HG03097 (cell line): ENCODE measurements around the gene GGA1.
A peak's percentile ranks its signal among the peaks of the same experiment; 100 is the strongest.
"Not testable (repeated sequence)": the region's sequence is repeated elsewhere in the genome, so short reads cannot be mapped to it uniquely, and the experiment has no call there.

ENCODE experiments used
- ATAC-seq: cut with Tn5 transposase; IDR thresholded peaks from one replicate; pipeline ENCODE4 v1.9.1; 2021; ENCODE audit not compliant: unreplicated experiment, low FRiP score

GGA1 gene

GRCh38 chr22:37640591-37641560, 32.2 kb downstream of the GGA1 start:
- ATAC-seq: no peak

DNA sequence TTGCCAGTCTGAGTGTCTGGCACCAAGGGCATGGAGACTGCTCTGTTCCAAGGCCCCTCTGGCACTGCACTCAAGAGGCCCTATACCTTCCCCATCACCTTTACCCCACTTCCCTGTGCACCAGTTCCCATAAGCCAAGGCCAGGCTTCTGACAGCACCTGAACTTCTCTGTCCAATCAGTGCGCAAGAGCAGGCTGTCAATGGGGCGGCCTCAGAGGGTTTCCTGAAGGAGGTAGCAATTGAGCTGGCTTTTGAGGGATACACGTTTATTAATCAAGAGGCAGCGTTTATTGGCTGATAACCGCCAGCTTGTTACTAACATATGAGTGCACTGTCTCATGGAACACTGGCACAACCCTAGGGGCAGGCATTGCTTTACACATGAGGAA, 32.9 kb downstream of the GGA1 start:
- no peak for ATAC-seq

DNA sequence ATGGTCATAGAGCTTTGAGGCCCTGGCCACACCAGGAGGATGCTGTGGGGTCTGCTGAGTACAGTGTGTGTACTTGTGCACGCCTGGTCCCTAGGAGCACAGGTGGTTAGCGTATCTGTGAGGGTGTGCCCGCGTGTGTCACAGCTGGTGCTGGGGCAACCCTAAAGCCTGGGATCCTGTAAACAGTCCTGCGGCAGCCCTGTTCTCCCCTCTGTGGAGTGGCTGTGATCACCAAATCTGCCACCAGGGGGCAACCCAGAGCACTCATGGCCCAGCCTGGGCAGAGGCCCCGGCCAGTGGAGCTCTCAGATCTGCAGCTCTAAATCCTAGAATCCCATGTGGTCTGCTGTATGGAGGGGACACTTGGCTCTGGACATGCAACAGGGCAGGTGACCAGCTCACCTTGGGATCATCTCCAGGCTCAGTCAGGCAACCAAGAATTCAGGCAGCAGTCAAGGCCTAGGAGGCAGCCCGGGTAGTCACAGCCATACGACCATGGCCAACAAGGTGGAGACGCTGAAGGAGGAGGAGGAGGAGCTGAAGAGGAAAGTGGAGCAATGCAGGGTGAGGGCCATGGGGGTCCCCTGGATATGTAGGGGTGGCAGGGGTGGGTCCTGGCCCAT, 34.7 kb downstream of the GGA1 start:
- peak; percentile 35 for ATAC-seq

DNA sequence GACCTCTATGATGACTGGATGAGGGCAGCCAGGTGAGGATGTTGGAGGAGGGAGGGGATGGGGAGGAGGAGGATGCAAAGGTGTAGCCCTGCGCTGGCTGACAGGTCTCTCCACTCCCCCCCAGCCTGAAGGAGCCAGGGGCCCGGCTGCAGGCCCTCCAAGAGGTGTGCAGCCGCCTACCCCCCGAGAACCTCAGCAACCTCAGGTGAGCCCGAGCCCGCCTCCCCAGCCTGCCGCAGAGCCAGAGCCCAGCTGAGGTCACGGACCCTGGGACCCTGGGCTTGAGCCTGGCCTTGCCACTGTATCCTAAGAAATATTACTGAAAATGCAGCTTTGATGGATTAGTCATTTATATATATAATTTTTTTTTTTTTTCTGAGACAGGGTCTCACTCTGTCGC, 38.7 kb downstream of the GGA1 start:
- no peak for ATAC-seq

DNA sequence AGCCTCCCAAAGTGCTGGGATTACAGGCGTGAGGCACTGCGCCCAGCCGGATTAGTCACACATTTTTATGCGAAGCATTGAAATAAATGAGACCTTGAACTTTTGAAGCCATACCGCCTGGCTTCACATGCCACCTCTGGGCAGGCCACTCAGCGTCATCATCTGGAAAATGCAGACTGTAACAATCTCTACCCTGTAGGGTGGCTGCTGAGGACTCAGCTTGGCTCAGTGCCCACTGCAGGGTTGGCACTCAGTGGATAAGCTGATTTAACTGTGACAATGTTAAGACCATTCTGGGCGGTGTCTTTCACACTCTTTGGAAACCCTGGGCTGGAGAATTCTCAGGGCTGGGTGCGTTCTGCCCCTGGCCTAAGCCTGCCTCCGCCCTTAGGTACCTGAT, 39.3 kb downstream of the GGA1 start:
- no peak for ATAC-seq

DNA sequence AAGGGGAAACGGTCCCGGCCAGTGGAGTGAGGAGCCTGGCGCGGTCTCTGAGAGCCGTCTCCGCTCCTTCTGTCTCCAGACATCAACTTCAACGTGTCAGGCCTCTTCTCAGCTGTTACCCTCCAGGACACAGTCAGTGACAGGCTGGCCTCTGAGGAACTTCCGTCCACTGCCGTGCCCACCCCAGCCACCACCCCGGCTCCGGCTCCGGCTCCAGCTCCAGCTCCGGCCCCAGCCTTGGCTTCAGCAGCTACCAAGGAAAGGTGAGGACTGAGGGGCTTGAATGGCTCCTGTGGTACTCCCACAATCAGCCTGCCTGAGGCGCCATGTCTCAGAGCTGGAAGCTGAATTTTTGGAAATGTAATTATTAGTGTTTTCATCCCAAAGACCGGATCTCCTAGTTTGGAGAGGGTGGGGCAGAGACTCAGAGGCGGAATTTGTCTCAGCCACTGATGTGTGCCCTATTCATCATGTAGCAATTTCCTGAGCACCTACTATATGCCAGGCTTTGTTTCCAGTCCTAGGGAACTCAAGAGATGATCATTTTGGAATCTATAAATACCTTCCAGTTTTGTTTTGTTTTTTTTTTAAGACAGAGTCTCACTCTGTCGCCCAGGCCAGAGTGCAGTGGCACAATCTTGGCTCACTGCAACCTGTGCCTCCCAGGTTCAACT, 42.0 kb downstream of the GGA1 start:
- ATAC-seq: no peak

DNA sequence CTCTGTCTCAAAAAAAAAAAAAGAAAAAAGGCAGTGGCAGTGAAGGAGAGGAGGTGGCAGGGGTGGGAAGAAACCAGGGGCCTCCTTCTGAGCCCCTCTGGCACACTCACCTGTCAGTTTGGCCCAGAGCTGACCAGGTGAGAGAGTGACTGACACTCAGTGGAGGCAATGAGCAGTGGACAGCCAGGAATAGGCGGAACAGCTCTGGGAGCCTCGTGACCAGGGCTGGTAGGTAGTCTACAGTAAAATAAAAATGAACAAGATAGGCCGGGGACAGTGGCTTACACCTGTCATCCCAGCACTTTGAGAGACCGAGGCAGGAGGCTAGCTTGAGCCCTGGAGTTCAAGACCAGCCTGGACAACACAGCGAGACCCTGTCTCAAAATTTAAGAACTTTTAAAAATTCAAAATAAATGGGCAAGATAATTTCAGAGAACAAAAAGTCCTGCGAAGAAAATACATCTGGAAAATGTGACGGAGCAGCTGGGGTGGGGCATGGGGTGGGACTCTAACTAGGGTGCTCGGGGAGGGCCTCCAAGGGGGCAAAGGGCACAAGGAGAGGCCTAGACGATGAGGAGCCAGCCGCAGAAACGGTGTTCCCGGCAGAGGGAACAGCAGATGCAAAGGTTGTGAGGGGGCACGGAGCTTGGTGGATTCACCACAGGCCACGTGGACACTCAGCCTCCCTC, 46.1 kb downstream of the GGA1 start:
- ATAC-seq: no peak

- no peak for ATAC-seq
Observed at GRCh38 chr22:37655252-37655563, 46.6 kb downstream of the GGA1 start.

- not testable (repeated sequence) for ATAC-seq
Observed at GRCh38 chr22:37656583-37656982, 47.9 kb downstream of the GGA1 start.

- ATAC-seq: no peak
Observed at GRCh38 chr22:37657590-37658132, 49.0 kb downstream of the GGA1 start.

DNA sequence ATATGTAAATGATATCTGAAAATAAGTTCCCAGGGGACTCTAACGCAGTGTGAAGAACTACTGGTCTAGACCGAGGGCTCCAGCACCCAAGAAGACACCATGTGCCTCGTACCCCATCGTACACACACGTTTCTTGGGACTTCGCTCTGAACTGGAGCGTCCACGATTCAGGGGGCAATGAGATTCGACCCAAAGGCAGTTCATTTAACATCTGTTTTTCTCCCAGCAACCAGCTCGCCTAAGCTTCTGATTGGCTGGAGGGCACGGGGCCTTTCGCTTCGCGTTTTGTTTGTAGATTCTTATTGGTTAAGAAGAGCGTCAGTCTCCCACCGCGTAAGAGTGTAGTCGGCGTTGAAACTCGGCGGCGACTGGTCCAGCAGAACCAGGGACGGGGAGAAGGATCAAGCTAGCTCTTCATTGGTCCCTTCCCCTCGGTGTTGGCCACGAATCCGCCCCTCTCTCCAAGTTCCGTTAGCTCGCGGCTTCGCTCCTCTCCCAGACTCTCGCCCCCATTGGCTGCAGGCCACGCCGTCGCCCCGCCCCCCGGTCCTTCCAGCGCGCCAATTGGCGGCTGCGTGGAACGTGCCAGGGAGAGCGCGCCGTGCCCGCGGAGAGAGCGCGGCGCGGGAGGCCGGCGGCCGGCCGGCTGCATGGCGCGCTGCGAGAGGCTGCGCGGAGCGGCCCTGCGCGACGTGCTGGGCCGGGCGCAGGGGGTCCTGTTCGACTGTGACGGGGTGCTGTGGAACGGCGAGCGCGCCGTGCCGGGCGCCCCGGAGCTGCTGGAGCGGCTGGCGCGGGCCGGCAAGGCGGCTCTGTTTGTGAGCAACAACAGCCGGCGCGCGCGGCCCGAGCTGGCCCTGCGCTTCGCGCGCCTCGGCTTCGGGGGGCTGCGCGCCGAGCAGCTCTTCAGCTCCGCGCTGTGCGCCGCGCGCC, 49.8 kb downstream of the GGA1 start, which contains the start of gene PDXP:
Gene PDXP, plus strand, starts transcription at position 591 of the 933 bp plus-strand sequence. Its CDS starts 60 bp downstream, at position 651.
- peak; percentile 80 for ATAC-seq

- no peak for ATAC-seq
Observed at GRCh38 chr22:37659066-37659896, 50.6 kb downstream of the GGA1 start.

GRCh38 chr22:37659897-37660708, 51.5 kb downstream of the GGA1 start:
- no peak for ATAC-seq

GRCh38 chr22:37660709-37661045, 52.0 kb downstream of the GGA1 start:
- no peak for ATAC-seq

- no peak for ATAC-seq
Observed at GRCh38 chr22:37661160-37661924, 52.7 kb downstream of the GGA1 start.

- ATAC-seq: no peak
Observed at GRCh38 chr22:37662039-37662438, 53.4 kb downstream of the GGA1 start.

DNA sequence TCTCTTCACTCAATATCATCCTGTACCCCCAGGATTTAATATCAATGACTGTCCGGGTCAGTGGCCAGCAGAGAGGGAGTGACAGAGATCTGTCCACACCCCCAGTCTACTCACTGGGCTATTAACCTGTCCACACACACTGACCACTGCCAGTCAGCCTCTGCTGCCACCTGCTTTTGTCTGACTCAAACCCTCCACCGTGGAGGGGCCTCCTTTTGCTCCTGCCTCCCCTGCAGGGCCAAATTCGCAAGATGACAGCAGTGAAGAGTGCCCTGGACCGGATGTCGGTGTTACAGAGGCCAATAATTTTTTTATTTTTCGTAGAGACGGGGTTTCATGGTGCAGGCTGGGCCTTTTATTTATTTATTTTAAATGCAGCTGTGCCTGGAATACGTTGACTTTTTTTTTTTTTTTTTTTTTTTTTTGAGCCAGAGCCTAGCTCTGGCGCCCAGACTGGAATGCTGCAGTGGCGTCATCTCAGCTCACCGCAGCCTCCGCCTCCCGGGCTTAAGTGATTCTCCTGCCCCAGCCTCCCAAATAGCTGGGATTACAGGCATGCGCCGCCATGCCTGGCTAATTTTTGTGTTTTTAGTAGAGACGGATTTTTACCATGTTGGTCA, 55.0 kb downstream of the GGA1 start:
- no peak for ATAC-seq
